HepG2 (cell line): ENCODE data around the gene KRTAP5-6. TPM values are rescaled to one million over a fixed set of nuclear protein-coding genes. Genes with fewer than 3 reads are reported as not detected.

Source experiments
- ARID2 ChIP-seq: sonication (generic); formaldehyde crosslinking; IDR thresholded peaks from 2 replicates; pipeline ENCODE4 v1.8.1; 2022; ENCODE audit warnings: mild to moderate bottlenecking, missing genetic modification reagents, borderline replicate concordance
- ATF2 ChIP-seq: sonication (generic); formaldehyde crosslinking; IDR thresholded peaks from 2 replicates; pipeline ENCODE4 v1.4.0; 2020; ENCODE audit warnings: missing genetic modification reagents
- CAMTA2 ChIP-seq: sonication (generic); formaldehyde crosslinking; IDR thresholded peaks from 2 replicates; pipeline ENCODE4 v1.4.0; 2020; ENCODE audit warnings: mild to moderate bottlenecking, missing genetic modification reagents, borderline replicate concordance
- CENPBD1 ChIP-seq: sonication (generic); formaldehyde crosslinking; IDR thresholded peaks from 2 replicates; pipeline ENCODE4 v1.8.0; 2022; ENCODE audit warnings: missing genetic modification reagents, low read depth, mild to moderate bottlenecking, borderline replicate concordance
- CREB3 ChIP-seq: sonication (generic); formaldehyde crosslinking; IDR thresholded peaks from 2 replicates; pipeline ENCODE4 v1.5.0; 2020; ENCODE audit warnings: missing genetic modification reagents
- DDIT3 ChIP-seq: sonication (generic); formaldehyde crosslinking; IDR thresholded peaks from 2 replicates; pipeline ENCODE4 v1.4.0; 2020; ENCODE audit warnings: mild to moderate bottlenecking, missing genetic modification reagents
- E2F5 ChIP-seq: sonication (generic); formaldehyde crosslinking; conservative IDR thresholded peaks from 2 replicates; pipeline ENCODE4 v1.4.0; 2020; ENCODE audit warnings: missing genetic modification reagents
- FOSL2 ChIP-seq: sonication (generic); formaldehyde crosslinking; IDR thresholded peaks from 2 replicates; pipeline ENCODE4 v1.4.0; 2020; ENCODE audit warnings: missing genetic modification reagents
- GZF1 ChIP-seq: sonication (generic); formaldehyde crosslinking; IDR thresholded peaks from 2 replicates; pipeline ENCODE4 v1.5.1; 2020; ENCODE audit warnings: mild to moderate bottlenecking, missing genetic modification reagents
- HNF4A ChIP-seq: sonication (generic); formaldehyde crosslinking; IDR thresholded peaks from 2 replicates; pipeline ENCODE4 v1.4.0; 2020; ENCODE audit warnings: missing genetic modification reagents
- KLF6 ChIP-seq: IDR thresholded peaks from 2 replicates; pipeline ENCODE4 v1.8.0; 2016; ENCODE audit warnings: missing biosample characterization, missing genetic modification reagents
- LCORL ChIP-seq, 2 experiments: fragments of 450-650 bp in 1 of 2; sonication (generic) in 1 of 2; formaldehyde crosslinking in 1 of 2; IDR thresholded peaks; 2 replicates each; pipeline versions ENCODE4 v1.5.0 to v1.6.1; 2017 to 2020; ENCODE audit warnings: antibody characterized with exemption in 1 of 2, missing genetic modification reagents in 1 of 2
- MIXL1 ChIP-seq: IDR thresholded peaks from 2 replicates; pipeline ENCODE4 v1.6.1; 2016
- NR2F6 ChIP-seq, 2 experiments: IDR thresholded peaks; 2 replicates each; pipeline ENCODE4 v1.6.1; 2016; ENCODE audit warnings: antibody characterized with exemption in 1 of 2, mild to moderate bottlenecking in 1 of 2
- PHB2 ChIP-seq: fragments of 450-650 bp; IDR thresholded peaks from 2 replicates; pipeline ENCODE4 v1.6.1; 2018; ENCODE audit not compliant: partially characterized antibody
- TERF1 ChIP-seq: sonication (generic); formaldehyde crosslinking; IDR thresholded peaks from 2 replicates; pipeline ENCODE4 v1.8.0; 2022; ENCODE audit warnings: mild to moderate bottlenecking, missing genetic modification reagents, moderate library complexity
- U2AF1 ChIP-seq: fragments of 200-400 bp; formaldehyde crosslinking; optimal IDR thresholded peaks from 2 replicates; pipeline ENCODE3; 2017; ENCODE audit warnings: mild to moderate bottlenecking, low read depth, low read length
- YY1 ChIP-seq: IDR thresholded peaks from 2 replicates; pipeline ENCODE4 v1.6.1; 2011; ENCODE audit warnings: low read length, low read depth, moderate library complexity, mild to moderate bottlenecking; ENCODE audit not compliant: insufficient read depth, insufficient replicate concordance
- ZFP37 ChIP-seq: sonication (generic); formaldehyde crosslinking; IDR thresholded peaks from 2 replicates; pipeline ENCODE4 v1.4.0; 2020; ENCODE audit warnings: missing genetic modification reagents, borderline replicate concordance
- ZNF205 ChIP-seq: IDR thresholded peaks from 2 replicates; pipeline ENCODE4 v1.6.1; 2018; ENCODE audit warnings: missing biosample characterization, missing genetic modification reagents
- ZNF382 ChIP-seq: sonication (generic); formaldehyde crosslinking; IDR thresholded peaks from 2 replicates; pipeline ENCODE4 v1.5.0; 2020; ENCODE audit warnings: missing genetic modification reagents, mild to moderate bottlenecking, borderline replicate concordance
- ZNF441 ChIP-seq: sonication (generic); formaldehyde crosslinking; IDR thresholded peaks from 2 replicates; pipeline ENCODE4 v1.7.0; 2021; ENCODE audit warnings: missing genetic modification reagents, borderline replicate concordance
- ZNF530 ChIP-seq: sonication (generic); formaldehyde crosslinking; IDR thresholded peaks from 2 replicates; pipeline ENCODE4 v1.5.0; 2020; ENCODE audit warnings: low read depth, mild to moderate bottlenecking, missing genetic modification reagents
- ZNF7 ChIP-seq: IDR thresholded peaks from 2 replicates; pipeline ENCODE4 v1.6.1; 2016; ENCODE audit warnings: missing biosample characterization, missing genetic modification reagents
- ZNF720 ChIP-seq: sonication (generic); formaldehyde crosslinking; IDR thresholded peaks from 2 replicates; pipeline ENCODE4 v1.4.0; 2020; ENCODE audit warnings: missing genetic modification reagents
- ZNF772 ChIP-seq: sonication (generic); formaldehyde crosslinking; IDR thresholded peaks from 2 replicates; pipeline ENCODE4 v1.5.0; 2020; ENCODE audit warnings: mild to moderate bottlenecking, missing genetic modification reagents
- polyA plus RNA-seq, 8 experiments: library from polyadenylated mRNA; depleted of rRNA in 3 of 8; stranded (reverse) in 7 of 8; unstranded in 1 of 8; fragments of >200 nt; fragmentation: Illumina TruSeq in 4 of 8; extraction: Trizol in 4 of 8; gene quantifications; 2 replicates each; pipeline versions ENCODE4 v1.2.1 to v1.2.3, GENCODE V29; 2011 to 2016; ENCODE audit warnings: low read depth in 4 of 8, missing spikeins in 1 of 8, mixed read lengths in 1 of 8; ENCODE audit not compliant: insufficient read depth in 1 of 8
- total RNA-seq, 5 experiments: library from RNA; depleted of rRNA; stranded (reverse); fragments of >200 nt; fragmentation: Illumina TruSeq; extraction: Trizol; gene quantifications; 2 replicates each; pipeline ENCODE4 v1.2.3, GENCODE V29; 2016; ENCODE audit warnings: low read depth in 1 of 5

KRTAP5-6 gene
- total and polyA plus RNA-seq, 2 of the 13 experiments (the other 11 are each of a cell fraction or from before 2014, with no cell fraction given), result not detected

- TF ChIP-seq HNF4A (CRISPR knock-in tag), result peak; percentile 89
- TF ChIP-seq PHB2, result no peak
- TF ChIP-seq ZFP37 (CRISPR knock-in tag), result no peak
- peak; percentile 40; the same call in 1 of the 2 replicates for TF ChIP-seq MIXL1
- no peak for TF ChIP-seq TERF1 (CRISPR knock-in tag)
- no peak for TF ChIP-seq LCORL (IDR thresholded peaks at IDR 0.05)
- peak; percentile 51; the same call in 1 of the 2 replicates for TF ChIP-seq LCORL (CRISPR knock-in tag; IDR thresholded peaks at IDR 0.05)
- no peak for TF ChIP-seq CREB3 (CRISPR knock-in tag)
- no peak for TF ChIP-seq YY1
- no peak for TF ChIP-seq GZF1 (CRISPR knock-in tag)
- TF ChIP-seq CAMTA2, result no peak
- TF ChIP-seq DDIT3 (CRISPR knock-in tag), result no peak
- no peak for TF ChIP-seq KLF6 (CRISPR knock-in tag)
- no peak for TF ChIP-seq ZNF720
- no peak for TF ChIP-seq CENPBD1 (CRISPR knock-in tag)
- no peak for TF ChIP-seq ZNF530 (CRISPR knock-in tag)
- TF ChIP-seq ZNF205 (CRISPR knock-in tag), result no peak
- 0 out of 2 replicates have a peak, but pooled peaks have one; percentile 33 for TF ChIP-seq FOSL2 (CRISPR knock-in tag)
- TF ChIP-seq ZNF772 (CRISPR knock-in tag), result peak; percentile 10; the same call in 1 of the 2 replicates
- no peak for TF ChIP-seq ARID2 (CRISPR knock-in tag)
- no peak for TF ChIP-seq U2AF1
- TF ChIP-seq NR2F6 (IDR thresholded peaks at IDR 0.05), result peak; percentile 52; the same call in 1 of the 2 replicates
- peak; percentile 49 for TF ChIP-seq NR2F6 (CRISPR knock-in tag; IDR thresholded peaks at IDR 0.05)
- TF ChIP-seq ZNF7, result no peak
- peak; percentile 43; the same call in 1 of the 2 replicates for TF ChIP-seq ATF2 (CRISPR knock-in tag)
- TF ChIP-seq ZNF441, result peak; percentile 66; the same call in 1 of the 2 replicates
- TF ChIP-seq E2F5 (CRISPR knock-in tag), result no peak
- no peak for TF ChIP-seq ZNF382
Observed at GRCh38 chr11:1654388-1655167, 42.4 kb upstream of the KRTAP5-6 start (continued).
